Measurements from ENCODE around the gene STING1. TPM values are rescaled to one million over a fixed set of nuclear protein-coding genes. Genes with fewer than 3 reads are reported as not detected.
"Not testable (repeated sequence)": the region's sequence is repeated elsewhere in the genome, so short reads cannot be mapped to it uniquely, and the experiment has no call there.

STING1 gene
- total and polyA plus RNA-seq, 11 donors: 20.4 to 119 (median 53.8) TPM

DNA sequence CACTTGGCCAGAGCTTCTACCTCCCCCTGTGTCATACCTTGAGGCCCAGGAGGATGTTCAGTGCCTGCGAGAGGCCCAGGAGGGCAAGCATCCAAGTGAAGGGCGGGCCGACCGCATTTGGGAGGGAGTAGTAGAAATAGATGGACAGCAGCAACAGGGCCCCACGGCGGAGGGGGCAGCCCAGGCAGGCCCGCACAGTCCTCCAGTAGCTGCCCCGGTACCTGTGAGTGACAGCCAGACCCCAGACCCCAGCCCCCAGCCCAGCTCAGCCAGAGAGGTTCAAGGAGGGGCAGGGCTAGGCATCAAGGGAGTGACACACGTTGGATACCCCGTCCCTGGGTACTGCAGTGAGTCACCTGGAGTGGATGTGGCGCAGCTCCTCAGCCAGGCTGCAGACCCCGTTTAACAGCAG lies 1.4 kb downstream of the STING1 start:
- peaks cover 0 to 50% (median 45%) of the 10 kb centered on the region in 9 donors for H3K36me3 ChIP-seq
- no peaks in the 10 kb centered on the region for H3K9me3 ChIP-seq
- no peak for TF ChIP-seq POLR2A (IDR thresholded peaks at IDR 0.05)
- TF ChIP-seq, protein P1, sequence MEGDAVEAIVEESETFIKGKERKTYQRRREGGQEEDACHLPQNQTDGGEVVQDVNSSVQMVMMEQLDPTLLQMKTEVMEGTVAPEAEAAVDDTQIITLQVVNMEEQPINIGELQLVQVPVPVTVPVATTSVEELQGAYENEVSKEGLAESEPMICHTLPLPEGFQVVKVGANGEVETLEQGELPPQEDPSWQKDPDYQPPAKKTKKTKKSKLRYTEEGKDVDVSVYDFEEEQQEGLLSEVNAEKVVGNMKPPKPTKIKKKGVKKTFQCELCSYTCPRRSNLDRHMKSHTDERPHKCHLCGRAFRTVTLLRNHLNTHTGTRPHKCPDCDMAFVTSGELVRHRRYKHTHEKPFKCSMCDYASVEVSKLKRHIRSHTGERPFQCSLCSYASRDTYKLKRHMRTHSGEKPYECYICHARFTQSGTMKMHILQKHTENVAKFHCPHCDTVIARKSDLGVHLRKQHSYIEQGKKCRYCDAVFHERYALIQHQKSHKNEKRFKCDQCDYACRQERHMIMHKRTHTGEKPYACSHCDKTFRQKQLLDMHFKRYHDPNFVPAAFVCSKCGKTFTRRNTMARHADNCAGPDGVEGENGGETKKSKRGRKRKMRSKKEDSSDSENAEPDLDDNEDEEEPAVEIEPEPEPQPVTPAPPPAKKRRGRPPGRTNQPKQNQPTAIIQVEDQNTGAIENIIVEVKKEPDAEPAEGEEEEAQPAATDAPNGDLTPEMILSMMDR (IDR thresholded peaks at IDR 0.05): no peak
- intact Hi-C loops (cut with DNase I): loop anchor here in 5 of 10 donors (5.0 to 10.0 kb wide), 3 partner anchors 36 to 46 kb away; partner anchors contain the start of gene DNAJC18 (in 2 of the 5)
- H3K27ac ChIP-seq: peak overlapping the region; percentile 86 to 98 (median 92)
- 20 to 80% (median 29%) methylated on average over 1 to 12 of the region's 12 CpGs for WGBS, 4 donors
- DNase-seq (peak in 4 of 5 donors; percentile 58 to 72 (median 60)), ATAC-seq (peak in 3 of 4 donors; percentile 19 to 52 (median 48))
- no peaks in the 10 kb centered on the region for H3K27me3 ChIP-seq
- H3K4me3 ChIP-seq: peak overlapping the region; percentile 35 to 81 (median 62)
- peaks cover 0 to 81% (median 43%) of the 10 kb centered on the region in 12 donors for H3K4me1 ChIP-seq

DNA sequence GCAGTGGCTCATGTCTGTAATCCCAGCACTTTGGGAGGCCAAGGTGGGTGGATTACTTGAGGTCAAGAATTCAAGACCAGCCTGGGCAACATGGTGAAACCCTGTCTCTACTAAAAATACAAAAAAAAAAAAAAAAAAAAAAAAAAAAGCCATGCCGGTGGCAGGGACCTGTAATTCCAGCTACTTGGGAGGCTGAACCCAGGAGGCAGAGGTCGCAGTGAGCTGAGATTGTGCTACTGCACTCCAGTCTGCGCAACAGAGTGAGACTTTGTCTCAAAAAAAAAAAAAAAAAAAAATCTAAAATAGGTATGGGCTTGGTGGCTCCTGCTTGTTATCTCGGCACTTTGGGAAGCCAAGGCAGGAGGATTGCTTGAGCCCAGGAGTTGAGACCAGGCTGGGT lies 2.8 kb downstream of the STING1 start:
- not testable (repeated sequence) for DNase-seq, H3K4me3 ChIP-seq, H3K9me3 ChIP-seq, H3K27me3 ChIP-seq, ATAC-seq
- WGBS, 4 donors: 96 to 98% (median 96%) methylated on average over 4 of the region's 4 CpGs
- intact Hi-C loops (cut with DNase I): loop anchor here in 5 of 10 donors (5.0 to 10.0 kb wide), 3 partner anchors 37 to 45 kb away; partner anchors contain the start of gene DNAJC18 (in 2 of the 5)
- H3K27ac ChIP-seq: peak overlapping the region in 1 of 12 donors; percentile 18
- H3K36me3 ChIP-seq: peaks cover 0 to 62% (median 56%) of the 10 kb centered on the region in 9 donors
- H3K4me1 ChIP-seq: peaks cover 0 to 87% (median 49%) of the 10 kb centered on the region in 12 donors

DNA sequence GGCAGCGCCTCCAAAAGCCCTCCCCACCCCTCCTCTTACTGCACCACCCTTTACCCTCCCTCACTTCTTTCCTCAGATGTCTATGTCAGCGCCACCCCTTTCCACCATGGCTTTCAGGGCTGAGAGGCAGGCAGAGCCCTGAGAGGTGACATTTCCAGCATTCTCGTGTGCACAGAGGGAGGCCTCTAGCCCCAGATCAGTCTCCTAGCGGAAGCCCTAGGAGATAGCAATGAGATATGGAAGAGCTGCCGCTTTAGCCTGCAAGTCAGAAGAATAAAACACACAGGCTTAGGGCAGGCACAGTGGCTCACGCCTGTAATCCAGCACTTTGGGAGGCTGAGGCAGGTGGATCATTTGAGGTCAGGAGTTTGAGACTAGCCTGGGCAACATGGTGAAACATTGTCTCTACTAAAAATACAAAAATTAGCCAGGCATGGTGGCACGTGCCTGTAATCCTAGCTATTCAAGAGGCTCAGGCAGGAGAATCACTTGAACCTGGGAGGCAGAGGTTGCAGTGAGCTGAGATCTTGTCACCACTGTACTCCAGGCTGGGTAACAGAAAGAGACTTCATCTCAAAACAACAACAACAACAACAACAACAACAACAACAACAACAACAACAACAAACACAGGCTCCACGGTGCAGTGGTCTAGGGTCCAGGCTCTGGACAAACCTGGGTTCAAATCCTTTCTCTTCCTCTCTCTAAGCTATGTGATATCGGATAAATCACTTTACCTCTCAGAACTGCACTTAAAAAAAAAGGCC lies 3.7 kb downstream of the STING1 start:
- ATAC-seq; H3K4me3 ChIP-seq; H3K27me3 ChIP-seq; intact Hi-C loops (cut with DNase I); H3K9me3 ChIP-seq: not testable (repeated sequence)
- WGBS, 4 donors: 56 to 65% (median 63%) methylated on average over 9 of the region's 9 CpGs
- H3K27ac ChIP-seq: peak overlapping the region in 3 of 12 donors; percentile 20 to 36 (median 33)
- H3K4me1 ChIP-seq: peaks cover 0 to 87% (median 53%) of the 10 kb centered on the region in 12 donors
- DNase-seq: peak in 2 of 5 donors; percentile 8 to 16
- peaks cover 0 to 62% (median 56%) of the 10 kb centered on the region in 9 donors for H3K36me3 ChIP-seq

DNA sequence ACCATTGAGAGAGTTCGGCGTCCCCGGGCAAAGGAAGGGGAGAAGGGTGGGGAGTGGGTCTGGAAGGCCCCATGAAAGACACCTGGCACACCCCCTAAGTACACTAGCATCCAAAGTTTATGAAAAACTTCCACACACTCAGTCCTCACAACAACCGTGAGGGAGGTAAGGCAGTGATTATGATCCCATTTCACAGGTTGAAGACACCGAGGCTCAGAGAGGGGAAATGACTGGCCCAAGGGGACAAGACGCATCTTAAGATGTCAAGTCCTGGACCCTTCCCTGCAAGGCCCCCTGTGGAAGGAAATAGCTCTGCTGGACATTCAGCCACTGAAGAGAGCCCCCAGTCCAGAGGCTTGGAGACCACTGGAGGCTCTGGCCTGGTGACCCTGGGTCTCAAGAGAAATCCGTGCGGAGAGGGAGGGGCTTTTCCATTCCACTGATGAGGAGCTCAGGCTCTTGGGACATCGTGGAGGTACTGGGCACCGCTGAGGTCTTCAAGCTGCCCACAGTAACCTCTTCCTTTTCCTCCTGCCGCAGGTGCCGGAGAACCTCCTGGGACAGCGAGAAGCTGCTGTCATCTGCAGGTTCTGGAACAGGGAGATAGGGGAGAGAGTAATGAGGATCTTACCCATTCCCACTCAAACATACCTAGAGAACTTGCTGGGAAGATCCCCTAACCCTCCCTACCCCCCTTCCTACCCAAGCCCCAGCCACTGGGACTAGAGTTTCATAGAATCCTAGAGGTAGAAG lies 6.5 kb downstream of the STING1 start:
- H3K9me3 ChIP-seq: no peaks in the 10 kb centered on the region
- H3K36me3 ChIP-seq: peaks cover 0 to 62% (median 56%) of the 10 kb centered on the region in 9 donors
- H3K27ac ChIP-seq: peak overlapping the region in 3 of 12 donors; percentile 29 to 59 (median 34)
- no peaks in the 10 kb centered on the region for H3K27me3 ChIP-seq
- DNase-seq (peak in 1 of 5 donors; percentile 9), ATAC-seq (no peak)
- no peak overlapping the region for H3K4me3 ChIP-seq
- 79 to 88% (median 83%) methylated on average over 13 of the region's 13 CpGs for WGBS, 4 donors
- peaks cover 0 to 87% (median 46%) of the 10 kb centered on the region in 12 donors for H3K4me1 ChIP-seq
- TF ChIP-seq POLR2A (IDR thresholded peaks at IDR 0.05): no peak
- TF ChIP-seq, protein P1 (IDR thresholded peaks at IDR 0.05): no peak
- intact Hi-C loops (cut with DNase I): no loop called here

All from heart left ventricle (tissue), 16 donors.